Adrenal gland (tissue), 5 donors: ENCODE data around the gene SLC24A4.

Source experiments
- CTCF ChIP-seq, 6 experiments: fragments of 450-650 bp in 4 of 6; fragments of 200-600 bp in 2 of 6; sonication (generic) in 1 of 6; IDR thresholded peaks; 1 replicate in 5 of 6; 2 replicates in 1 of 6; pipeline versions ENCODE4 v1.5.1 to v1.8.0; 2016 to 2021; ENCODE audit warnings: antibody characterized with exemption in 6 of 6, mild to moderate bottlenecking in 2 of 6, moderate library complexity in 1 of 6
- POLR2A ChIP-seq, 2 donors: fragments of 450-650 bp; IDR thresholded peaks; one replicate each; pipeline ENCODE4 v1.6.1; 2017; ENCODE audit warnings: antibody characterized with exemption in 2 of 2, mild to moderate bottlenecking in 2 of 2, moderate library complexity in 1 of 2
- donor health status: DM: no; HTN: no; CAD: no.

- TF ChIP-seq CTCF (IDR thresholded peaks at IDR 0.05), result no peak
- no peak for TF ChIP-seq POLR2A (IDR thresholded peaks at IDR 0.05)
These were observed 204.8 kb downstream of the SLC24A4 start for GRCh38 chr14:92527721-92528120.
